NB4 (cell line): ENCODE measurements around the gene SGPP2.

ENCODE experiments used
- CTCF ChIP-seq: IDR thresholded peaks from one replicate; pipeline ENCODE4 v1.5.1; 2012; ENCODE audit warnings: low read depth, low read length
- MAX ChIP-seq: IDR thresholded peaks from 2 replicates; pipeline ENCODE4 v1.6.1; 2011; ENCODE audit warnings: low read depth, low read length
- MYC ChIP-seq: IDR thresholded peaks from 2 replicates; pipeline ENCODE4 v1.6.1; 2011; ENCODE audit warnings: low read depth, low read length
- POLR2A ChIP-seq: IDR thresholded peaks from 2 replicates; pipeline ENCODE4 v1.6.1; 2011; ENCODE audit warnings: mild to moderate bottlenecking; ENCODE audit not compliant: insufficient read length; ENCODE audit errors: extremely low read depth

GRCh38 chr2:222430071-222430470 lies 5.7 kb downstream of the SGPP2 start:
- no peak for TF ChIP-seq CTCF
- TF ChIP-seq POLR2A: no peak
- no peak for TF ChIP-seq MAX
- TF ChIP-seq MYC: no peak
